HepG2 (cell line): ENCODE results near the gene MTHFSD. TPM values are rescaled to one million over a fixed set of nuclear protein-coding genes. Genes with fewer than 3 reads are reported as not detected.

Experiments used
- ATAC-seq: fragments of 200-7000 bp; cut with Tn5 transposase; 3 replicates; pipeline ENCODE4 v1.9.1; 2020; ENCODE audit warnings: mild to moderate bottlenecking, moderate library complexity
- BruUV-seq: library from RNA; stranded (reverse); fragments of 400-500 nt; replicated peaks from 2 replicates; lab custom pipeline; 2021; lab: Mats Ljungman, UMichigan
- CTCF ChIA-PET: fragments of 300-600 bp; formaldehyde crosslinking; extraction: SDS; loops from one replicate; lab custom pipeline; 2021; ENCODE audit warnings: low total read pairs, inconsistent platforms, low intra/inter-chr PET ratio; lab: Yijun Ruan, JAX
- POLR2A ChIA-PET: fragments of 350-600 bp; sonication (Branson Sonifier 250); formaldehyde crosslinking; loops from one replicate; lab custom pipeline; 2020; ENCODE audit warnings: antibody characterized with exemption, inconsistent platforms; lab: Yijun Ruan, JAX
- DNase-seq: peaks from one replicate; pipeline ENCODE4 v3.0.0-alpha.2; 2015; ENCODE audit warnings: low spot score
- FAIRE-seq: peaks from 3 replicates; lab custom pipeline; 2011; peaks lifted over from hg19 to GRCh38; lab: Jason Lieb, UNC
- H2AFZ ChIP-seq: one replicate; pipeline ENCODE4 v1.6.1; 2011; ENCODE audit warnings: low read length, inconsistent platforms
- H3K27ac ChIP-seq: fragments of 300-600 bp; 3 replicates; pipeline ENCODE4 v1.8.0; 2011; ENCODE audit warnings: mixed run types, mild to moderate bottlenecking, mixed read lengths, low read length, inconsistent platforms; ENCODE audit not compliant: insufficient read depth; ENCODE audit errors: extremely low read length
- H3K27me3 ChIP-seq, 2 experiments: fragments of 200-600 bp in 1 of 2; 2 replicates in 1 of 2; 3 replicates in 1 of 2; pipeline versions ENCODE4 v1.6.0 to v1.8.0; 2011; ENCODE audit warnings: low read length in 2 of 2, mild to moderate bottlenecking in 2 of 2, moderate library complexity in 2 of 2, inconsistent platforms in 1 of 2; ENCODE audit not compliant: insufficient read depth in 2 of 2, control insufficient read depth in 1 of 2
- H3K36me3 ChIP-seq, 2 experiments: fragments of 200-600 bp in 1 of 2; replicated peaks in 1 of 2; 2 replicates in 1 of 2; 3 replicates in 1 of 2; pipeline versions ENCODE4 v1.5.1 to v1.8.0; 2011; ENCODE audit warnings: low read length in 2 of 2, inconsistent platforms in 1 of 2; ENCODE audit not compliant: insufficient read depth in 2 of 2, control insufficient read depth in 1 of 2
- H3K4me1 ChIP-seq: 2 replicates; pipeline ENCODE4 v1.5.1; 2012; ENCODE audit warnings: low read length, inconsistent platforms; ENCODE audit not compliant: insufficient read depth
- H3K4me2 ChIP-seq: 2 replicates; pipeline ENCODE4 v1.6.0; 2011; ENCODE audit warnings: low read depth, low read length, inconsistent platforms
- H3K4me3 ChIP-seq, 3 experiments: fragments of 200-600 bp in 1 of 3; sonication (generic), shearing (Covaris generic) in 1 of 3; replicated peaks in 1 of 3; 2 replicates each; pipeline ENCODE4 v1.5.1; 2011 to 2016; ENCODE audit warnings: low read length in 3 of 3, inconsistent platforms in 2 of 3, low read depth in 2 of 3, mild to moderate bottlenecking in 2 of 3, control low read depth in 1 of 3, mixed read lengths in 1 of 3; ENCODE audit not compliant: insufficient read depth in 1 of 3
- H3K79me2 ChIP-seq: one replicate; pipeline ENCODE4 v1.6.1; 2011; ENCODE audit warnings: low read length, inconsistent platforms; ENCODE audit not compliant: insufficient read depth
- H3K9ac ChIP-seq: 2 replicates; pipeline ENCODE4 v1.6.0; 2011; ENCODE audit warnings: mild to moderate bottlenecking, low read depth, low read length, inconsistent platforms; ENCODE audit not compliant: insufficient read depth
- H3K9me3 ChIP-seq: 2 replicates; pipeline ENCODE4 v1.5.1; 2012; ENCODE audit warnings: mild to moderate bottlenecking, low read length
- H4K20me1 ChIP-seq: 2 replicates; pipeline ENCODE4 v1.6.0; 2011; ENCODE audit warnings: inconsistent platforms, mild to moderate bottlenecking, low read length, moderate library complexity; ENCODE audit not compliant: insufficient read depth
- AKAP8 ChIP-seq: sonication (generic); formaldehyde crosslinking; IDR thresholded peaks from 2 replicates; pipeline ENCODE4 v1.5.1; 2020; ENCODE audit warnings: mild to moderate bottlenecking, missing genetic modification reagents
- HHEX ChIP-seq: IDR thresholded peaks from 2 replicates; pipeline ENCODE4 v1.6.1; 2016; ENCODE audit warnings: control low read depth
- MAF1 ChIP-seq: sonication (generic); formaldehyde crosslinking; IDR thresholded peaks from 2 replicates; pipeline ENCODE4 v1.5.0; 2020; ENCODE audit warnings: missing genetic modification reagents, borderline replicate concordance
- NFKBIZ ChIP-seq: IDR thresholded peaks from 2 replicates; pipeline ENCODE4 v1.6.1; 2018; ENCODE audit warnings: missing genetic modification reagents, missing compliant biosample characterization
- NONO ChIP-seq, 2 experiments: fragments of 450-650 bp in 1 of 2; sonication (generic) in 1 of 2; formaldehyde crosslinking in 1 of 2; IDR thresholded peaks in 1 of 2; conservative IDR thresholded peaks in 1 of 2; 2 replicates each; pipeline versions ENCODE4 v1.6.1 to v1.8.0; 2017 to 2022; ENCODE audit warnings: mild to moderate bottlenecking in 1 of 2, missing genetic modification reagents in 1 of 2, moderate library complexity in 1 of 2
- NRL ChIP-seq: sonication (generic); formaldehyde crosslinking; IDR thresholded peaks from 2 replicates; pipeline ENCODE4 v1.5.0; 2020; ENCODE audit warnings: missing genetic modification reagents, mild to moderate bottlenecking, moderate library complexity, borderline replicate concordance
- SIN3A ChIP-seq: IDR thresholded peaks from 2 replicates; pipeline ENCODE4 v1.6.1; 2011; ENCODE audit warnings: low read depth, mild to moderate bottlenecking, control low read depth, low read length, borderline replicate concordance
- SMAD9 ChIP-seq: sonication (generic); formaldehyde crosslinking; IDR thresholded peaks from 2 replicates; pipeline ENCODE4 v1.5.1; 2020; ENCODE audit warnings: mild to moderate bottlenecking, missing genetic modification reagents
- TOPORS ChIP-seq: sonication (generic); formaldehyde crosslinking; IDR thresholded peaks from 2 replicates; pipeline ENCODE4 v1.8.0; 2023; ENCODE audit warnings: mild to moderate bottlenecking, missing genetic modification reagents
- ZBTB26 ChIP-seq: IDR thresholded peaks from 2 replicates; pipeline ENCODE4 v1.6.1; 2016; ENCODE audit warnings: missing compliant biosample characterization, missing genetic modification reagents, borderline replicate concordance
- ZSCAN30 ChIP-seq: sonication (generic); formaldehyde crosslinking; IDR thresholded peaks from 2 replicates; pipeline ENCODE4 v1.5.0; 2020; ENCODE audit warnings: mild to moderate bottlenecking, missing genetic modification reagents
- WGBS: methylation state at CpG from one replicate; pipeline ENCODE4 v1.1.6; 2017; ENCODE audit warnings: low lambda C conversion rate; 5-methylcytosine and 5-hydroxymethylcytosine counted together
- in situ Hi-C: cut with HindIII; loops from 2 replicates; pipeline ENCODE4 v1.10.0; 2017; ENCODE audit warnings: low pct_unique_long_range_greater_than_20kb; ENCODE audit not compliant: extremely low pct_ligation_motif_present
- intact Hi-C: fragments of 100-400 bp; cut with micrococcal nuclease; formaldehyde crosslinking; loops from one replicate; pipeline ENCODE4 v1.10.0; 2022; ENCODE audit not compliant: unreplicated experiment
- polyA plus RNA-seq, 8 experiments: library from polyadenylated mRNA; depleted of rRNA in 3 of 8; stranded (reverse) in 7 of 8; unstranded in 1 of 8; fragments of >200 nt; fragmentation: Illumina TruSeq in 4 of 8; extraction: Trizol in 4 of 8; gene quantifications; 2 replicates each; pipeline versions ENCODE4 v1.2.1 to v1.2.3, GENCODE V29; 2011 to 2016; ENCODE audit warnings: low read depth in 4 of 8, missing spikeins in 1 of 8, mixed read lengths in 1 of 8; ENCODE audit not compliant: insufficient read depth in 1 of 8
- total RNA-seq, 5 experiments: library from RNA; depleted of rRNA; stranded (reverse); fragments of >200 nt; fragmentation: Illumina TruSeq; extraction: Trizol; gene quantifications; 2 replicates each; pipeline ENCODE4 v1.2.3, GENCODE V29; 2016; ENCODE audit warnings: low read depth in 1 of 5
- TF ChIP-seq, protein P1 (sequence below): sonication (generic); formaldehyde crosslinking; IDR thresholded peaks from 2 replicates; pipeline ENCODE4 v1.5.0; 2020; ENCODE audit warnings: missing genetic modification reagents, mild to moderate bottlenecking, borderline replicate concordance

MTHFSD gene
- total and polyA plus RNA-seq, 2 of the 13 experiments (the other 11 are each of a cell fraction or from before 2014, with no cell fraction given), result 14.2 to 16.3 TPM

- in situ Hi-C loops (no loop called here), intact Hi-C loops (loop anchor here (5.0 kb wide), 1 partner anchor 460 kb away; no protein-coding TSS in a partner anchor)
- Histone ChIP-seq H3K4me2 (no peak overlapping the region), H3K4me1 (no peaks in the 10 kb centered on the region), H3K4me3 (no peak overlapping the region), H3K9ac (no peak overlapping the region), H4K20me1 (no peaks in the 10 kb centered on the region), H3K9me3 (no peaks in the 10 kb centered on the region), H3K36me3 (no peaks in the 10 kb centered on the region), H2AFZ (no peak overlapping the region), H3K79me2 (no peaks in the 10 kb centered on the region), H3K27me3 (peaks cover 0 to 26% of the 10 kb centered on the region in 2 experiments; a peak in 1 of 5 replicates), H3K27ac (no peak overlapping the region)
- FAIRE-seq (no peak), ATAC-seq (no peak), DNase-seq (no peak)
- POLR2A ChIA-PET, result no interaction called here
- BruUV-seq, result no TSS peak
- CTCF ChIA-PET, result no interaction called here
- no peak for TF ChIP-seq HHEX (CRISPR knock-in tag)
- no peak for TF ChIP-seq SMAD9 (CRISPR knock-in tag)
- TF ChIP-seq NONO (IDR thresholded peaks at IDR 0.05), result no peak
- TF ChIP-seq NONO (CRISPR knock-in tag; conservative IDR thresholded peaks at IDR 0.05), result no peak
- no peak for TF ChIP-seq ZSCAN30 (CRISPR knock-in tag)
- no peak for TF ChIP-seq MAF1 (CRISPR knock-in tag)
- no peak for TF ChIP-seq ZBTB26
- 13% methylated on average over 4 of the region's 4 CpGs for WGBS
Observed at GRCh38 chr16:86602521-86602920, 47.5 kb upstream of the MTHFSD start.

- Histone ChIP-seq H3K9ac (no peak overlapping the region), H3K79me2 (no peaks in the 10 kb centered on the region), H3K9me3 (no peaks in the 10 kb centered on the region), H3K4me3 (no peak overlapping the region), H3K27me3 (peaks cover 0 to 38% of the 10 kb centered on the region in 2 experiments; a peak in 2 of 5 replicates), H4K20me1 (no peaks in the 10 kb centered on the region), H3K4me1 (no peaks in the 10 kb centered on the region), H3K4me2 (no peak overlapping the region), H3K36me3 (no peaks in the 10 kb centered on the region), H3K27ac (no peak overlapping the region), H2AFZ (no peak overlapping the region)
- TF ChIP-seq TOPORS (CRISPR knock-in tag) (no peak), NFKBIZ (CRISPR knock-in tag) (no peak), NRL (no peak), AKAP8 (no peak), SIN3A (no peak)
- TF ChIP-seq, protein P1, sequence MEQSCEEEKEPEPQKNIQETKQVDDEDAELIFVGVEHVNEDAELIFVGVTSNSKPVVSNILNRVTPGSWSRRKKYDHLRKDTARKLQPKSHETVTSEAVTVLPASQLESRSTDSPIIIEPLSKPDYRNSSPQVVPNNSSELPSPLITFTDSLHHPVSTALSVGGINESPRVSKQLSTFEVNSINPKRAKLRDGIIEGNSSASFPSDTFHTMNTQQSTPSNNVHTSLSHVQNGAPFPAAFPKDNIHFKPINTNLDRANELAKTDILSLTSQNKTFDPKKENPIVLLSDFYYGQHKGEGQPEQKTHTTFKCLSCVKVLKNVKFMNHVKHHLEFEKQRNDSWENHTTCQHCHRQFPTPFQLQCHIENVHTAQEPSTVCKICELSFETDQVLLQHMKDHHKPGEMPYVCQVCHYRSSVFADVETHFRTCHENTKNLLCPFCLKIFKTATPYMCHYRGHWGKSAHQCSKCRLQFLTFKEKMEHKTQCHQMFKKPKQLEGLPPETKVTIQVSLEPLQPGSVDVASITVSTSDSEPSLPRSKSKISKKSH (CRISPR knock-in tag), result no peak
- FAIRE-seq (no peak), ATAC-seq (no peak), DNase-seq (no peak)
- intact Hi-C loops (loop anchor here (5.0 kb wide), 1 partner anchor 459 kb away; no protein-coding TSS in a partner anchor), in situ Hi-C loops (no loop called here)
- BruUV-seq, result no TSS peak
- POLR2A ChIA-PET, result no interaction called here
- 0% methylated on average over 2 of the region's 2 CpGs for WGBS
- CTCF ChIA-PET, result no interaction called here
Observed at GRCh38 chr16:86601356-86601755, 46.3 kb upstream of the MTHFSD start.
